HepG2 (cell line): ENCODE data around the gene CHMP5. TPM values are rescaled to one million over a fixed set of nuclear protein-coding genes. Genes with fewer than 3 reads are reported as not detected.

Experiments
- AGO2 ChIP-seq: fragments of 200-400 bp; formaldehyde crosslinking; optimal IDR thresholded peaks from 2 replicates; pipeline ENCODE3; 2017; ENCODE audit warnings: mild to moderate bottlenecking, low read depth, low read length, moderate library complexity
- CBFB ChIP-seq: sonication (generic); formaldehyde crosslinking; IDR thresholded peaks from 2 replicates; pipeline ENCODE4 v1.4.0; 2020; ENCODE audit warnings: missing genetic modification reagents
- CENPX ChIP-seq: sonication (generic); formaldehyde crosslinking; IDR thresholded peaks from 2 replicates; pipeline ENCODE4 v1.9.0; 2021; ENCODE audit warnings: mild to moderate bottlenecking, missing genetic modification reagents, moderate library complexity
- ELF1 ChIP-seq: sonication (generic); formaldehyde crosslinking; IDR thresholded peaks from 2 replicates; pipeline ENCODE4 v1.4.0; 2020; ENCODE audit warnings: missing genetic modification reagents
- ETV5 ChIP-seq: IDR thresholded peaks from 2 replicates; pipeline ENCODE4 v1.6.1; 2018; ENCODE audit warnings: missing biosample characterization, missing genetic modification reagents, inconsistent platforms, borderline replicate concordance
- KAT7 ChIP-seq: IDR thresholded peaks from 2 replicates; pipeline ENCODE4 v1.6.1; 2018; ENCODE audit warnings: borderline replicate concordance, missing compliant biosample characterization
- KDM5A ChIP-seq: fragments of 200-600 bp; sonication (generic); IDR thresholded peaks from 2 replicates; pipeline ENCODE4 v1.7.0; 2018; ENCODE audit warnings: antibody characterized with exemption, mild to moderate bottlenecking, low read length, borderline replicate concordance
- PLSCR1 ChIP-seq: sonication (generic); formaldehyde crosslinking; IDR thresholded peaks from 2 replicates; pipeline ENCODE4 v1.5.0; 2020; ENCODE audit warnings: missing genetic modification reagents, mild to moderate bottlenecking, borderline replicate concordance
- REL ChIP-seq: sonication (generic); formaldehyde crosslinking; conservative IDR thresholded peaks from 2 replicates; pipeline ENCODE4 v1.8.0; 2022; ENCODE audit warnings: mild to moderate bottlenecking, missing genetic modification reagents, moderate library complexity
- RERE ChIP-seq: IDR thresholded peaks from 2 replicates; pipeline ENCODE4 v1.6.1; 2016; ENCODE audit warnings: low read depth, missing genetic modification reagents, missing compliant biosample characterization
- TARDBP ChIP-seq: sonication (generic); formaldehyde crosslinking; IDR thresholded peaks from 2 replicates; pipeline ENCODE4 v1.8.0; 2022; ENCODE audit warnings: mild to moderate bottlenecking, missing genetic modification reagents
- TFDP2 ChIP-seq: sonication (generic); formaldehyde crosslinking; IDR thresholded peaks from 2 replicates; pipeline ENCODE4 v1.4.0; 2020; ENCODE audit warnings: missing genetic modification reagents
- ZNF382 ChIP-seq: sonication (generic); formaldehyde crosslinking; IDR thresholded peaks from 2 replicates; pipeline ENCODE4 v1.5.0; 2020; ENCODE audit warnings: missing genetic modification reagents, mild to moderate bottlenecking, borderline replicate concordance
- ZNF710 ChIP-seq: sonication (generic); formaldehyde crosslinking; IDR thresholded peaks from 2 replicates; pipeline ENCODE4 v1.5.0; 2020; ENCODE audit warnings: mild to moderate bottlenecking, missing genetic modification reagents, borderline replicate concordance
- ZNF800 ChIP-seq: sonication (generic); formaldehyde crosslinking; IDR thresholded peaks from 2 replicates; pipeline ENCODE4 v1.4.0; 2020; ENCODE audit warnings: missing genetic modification reagents
- polyA plus RNA-seq, 8 experiments: library from polyadenylated mRNA; depleted of rRNA in 3 of 8; stranded (reverse) in 7 of 8; unstranded in 1 of 8; fragments of >200 nt; fragmentation: Illumina TruSeq in 4 of 8; extraction: Trizol in 4 of 8; gene quantifications; 2 replicates each; pipeline versions ENCODE4 v1.2.1 to v1.2.3, GENCODE V29; 2011 to 2016; ENCODE audit warnings: low read depth in 4 of 8, missing spikeins in 1 of 8, mixed read lengths in 1 of 8; ENCODE audit not compliant: insufficient read depth in 1 of 8
- total RNA-seq, 5 experiments: library from RNA; depleted of rRNA; stranded (reverse); fragments of >200 nt; fragmentation: Illumina TruSeq; extraction: Trizol; gene quantifications; 2 replicates each; pipeline ENCODE4 v1.2.3, GENCODE V29; 2016; ENCODE audit warnings: low read depth in 1 of 5

Gene CHMP5
- total and polyA plus RNA-seq, 2 of the 13 experiments (the other 11 are each of a cell fraction or from before 2014, with no cell fraction given), result 46.0 to 57.3 TPM

GRCh38 chr9:33290247-33291030 lies 25.6 kb downstream of the CHMP5 start, which contains the start of gene NFX1 (continued):
- TF ChIP-seq TFDP2 (peak; percentile 92), ELF1 (CRISPR knock-in tag) (peak; percentile 91), REL (CRISPR knock-in tag) (no peak; the same call in 1 of the 2 replicates), PLSCR1 (no peak), ZNF710 (CRISPR knock-in tag) (peak; percentile 86; the same call in 1 of the 2 replicates), ETV5 (peak; percentile 94), KDM5A (peak; percentile 88), RERE (CRISPR knock-in tag) (peak; percentile 13; the same call in 1 of the 2 replicates), TARDBP (CRISPR knock-in tag) (peak; percentile 89), KAT7 (peak; percentile 86), ZNF800 (CRISPR knock-in tag) (0 out of 2 replicates have a peak, but pooled peaks have one; percentile 67), CENPX (no peak), AGO2 (peak; percentile 83), CBFB (peak; percentile 93), ZNF382 (no peak)
